Astrocyte of the cerebellum (primary cell): Measurements from ENCODE around the gene AFAP1.

Source experiments
- DNase-seq: peaks from one replicate; pipeline ENCODE4 v3.0.0-alpha.2; 2011; ENCODE audit warnings: low read depth
- H3K4me3 ChIP-seq: 2 replicates; pipeline ENCODE4 v1.5.1; 2011; ENCODE audit warnings: mild to moderate bottlenecking, low read depth, low read length, moderate library complexity
- in situ Hi-C: cut with HindIII; loops from 2 replicates; pipeline ENCODE4 v1.10.0; 2017; ENCODE audit warnings: low sequenced_read_pairs
- TF ChIP-seq, protein P1 (sequence below): IDR thresholded peaks from 2 replicates; pipeline ENCODE4 v1.5.1; 2012; ENCODE audit warnings: low read length, low read depth, moderate library complexity, mild to moderate bottlenecking; ENCODE audit errors: missing control alignments

Gene AFAP1

GRCh38 chr4:7910263-7910896 lies 29.3 kb downstream of the AFAP1 start:
- DNase-seq = no peak
- in situ Hi-C loops = no loop called here
- no peak overlapping the region for H3K4me3 ChIP-seq
- TF ChIP-seq, protein P1, sequence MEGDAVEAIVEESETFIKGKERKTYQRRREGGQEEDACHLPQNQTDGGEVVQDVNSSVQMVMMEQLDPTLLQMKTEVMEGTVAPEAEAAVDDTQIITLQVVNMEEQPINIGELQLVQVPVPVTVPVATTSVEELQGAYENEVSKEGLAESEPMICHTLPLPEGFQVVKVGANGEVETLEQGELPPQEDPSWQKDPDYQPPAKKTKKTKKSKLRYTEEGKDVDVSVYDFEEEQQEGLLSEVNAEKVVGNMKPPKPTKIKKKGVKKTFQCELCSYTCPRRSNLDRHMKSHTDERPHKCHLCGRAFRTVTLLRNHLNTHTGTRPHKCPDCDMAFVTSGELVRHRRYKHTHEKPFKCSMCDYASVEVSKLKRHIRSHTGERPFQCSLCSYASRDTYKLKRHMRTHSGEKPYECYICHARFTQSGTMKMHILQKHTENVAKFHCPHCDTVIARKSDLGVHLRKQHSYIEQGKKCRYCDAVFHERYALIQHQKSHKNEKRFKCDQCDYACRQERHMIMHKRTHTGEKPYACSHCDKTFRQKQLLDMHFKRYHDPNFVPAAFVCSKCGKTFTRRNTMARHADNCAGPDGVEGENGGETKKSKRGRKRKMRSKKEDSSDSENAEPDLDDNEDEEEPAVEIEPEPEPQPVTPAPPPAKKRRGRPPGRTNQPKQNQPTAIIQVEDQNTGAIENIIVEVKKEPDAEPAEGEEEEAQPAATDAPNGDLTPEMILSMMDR = no peak

- no peak overlapping the region for H3K4me3 ChIP-seq
- DNase-seq = no peak
- in situ Hi-C loops = no loop called here
- TF ChIP-seq, protein P1 = no peak
Measured at GRCh38 chr4:7909463-7910262, 30.0 kb downstream of the AFAP1 start.

DNA sequence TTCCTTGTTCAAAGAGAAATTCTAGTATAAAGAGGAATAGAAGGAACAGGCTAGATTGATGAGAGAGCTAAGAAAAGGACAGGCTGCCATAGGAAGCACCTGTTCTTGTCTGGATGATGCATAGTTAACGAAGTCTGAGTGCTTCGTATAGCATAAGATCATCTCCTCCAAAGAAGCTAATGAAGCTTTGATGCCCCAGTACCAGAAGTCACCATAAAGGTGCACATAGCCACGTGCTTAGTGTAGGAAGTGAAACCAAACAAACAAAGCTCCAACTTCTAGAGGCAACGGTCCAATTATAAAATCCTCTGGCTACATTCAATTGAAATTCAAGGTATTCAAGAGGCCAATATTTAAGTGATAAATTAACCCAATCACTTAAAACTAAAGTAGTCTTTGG lies 31.0 kb downstream of the AFAP1 start:
- H3K4me3 ChIP-seq = no peak overlapping the region
- TF ChIP-seq, protein P1 = no peak
- no peak for DNase-seq
- in situ Hi-C loops = no loop called here

- in situ Hi-C loops = no loop called here
- DNase-seq = no peak
- H3K4me3 ChIP-seq = no peak overlapping the region
- TF ChIP-seq, protein P1 = no peak
Measured at GRCh38 chr4:7907142-7907541, 32.5 kb downstream of the AFAP1 start.

DNA sequence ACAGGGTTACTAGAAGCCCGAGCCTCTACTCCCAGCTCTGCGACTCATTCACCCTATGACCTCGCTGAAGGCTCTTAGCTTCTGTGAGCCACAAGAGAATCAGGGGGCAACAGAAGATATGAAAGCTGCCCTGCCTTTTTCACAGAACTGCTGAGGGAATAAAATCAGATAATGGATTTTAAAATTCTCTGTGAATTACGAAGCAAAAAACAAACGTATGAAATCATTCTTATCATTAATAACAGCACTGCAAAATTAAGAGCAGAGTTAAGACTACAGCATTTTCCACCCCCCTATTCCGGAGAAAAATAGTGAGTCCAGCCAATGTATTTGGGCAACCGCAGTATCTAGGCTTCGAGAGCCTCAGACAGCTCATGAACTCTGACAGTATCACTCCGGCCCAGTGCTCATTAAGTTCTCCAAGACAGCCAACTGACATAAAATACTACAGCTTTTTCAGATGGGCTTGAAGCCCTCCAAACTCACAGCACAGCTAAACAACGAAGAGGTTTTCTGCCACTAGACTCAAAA lies 33.4 kb downstream of the AFAP1 start:
- DNase-seq = no peak
- H3K4me3 ChIP-seq = no peak overlapping the region
- in situ Hi-C loops = no loop called here
- TF ChIP-seq, protein P1 = no peak

- in situ Hi-C loops = no loop called here
- no peak overlapping the region for H3K4me3 ChIP-seq
- peak; percentile 64 for DNase-seq
- TF ChIP-seq, protein P1 = no peak
Measured at GRCh38 chr4:7904952-7905915, 34.4 kb downstream of the AFAP1 start.
